ENCODE results near the gene MPP3. TPM values are rescaled to one million over a fixed set of nuclear protein-coding genes. Genes with fewer than 3 reads are reported as not detected.
A peak's percentile ranks its signal among the peaks of the same experiment; 100 is the strongest.

Gene MPP3
- polyA plus RNA-seq, 3 donors = 1.5 TPM; not detected in 2

GRCh38 chr17:43841282-43841681 is 8.3 kb upstream of the MPP3 start:
- Mint-ChIP-seq H3K27me3 (ENCODE audit: low read depth in 3 of 3) (peaks cover 5 to 22% (median 9%) of the 10 kb centered on the region in 3 donors), H3K36me3 (no peaks in the 10 kb centered on the region)
- intact Hi-C loops (cut with micrococcal nuclease) = no loop called here

GRCh38 chr17:43840814-43841213 is 7.9 kb upstream of the MPP3 start:
- Histone ChIP-seq H3K36me3 (replicated peaks in 1 of 2; ENCODE audit: control insufficient read depth in 1 of 2, insufficient read depth in 2 of 2, low read length in 2 of 2) (no peaks in the 10 kb centered on the region), H3K9ac (ENCODE audit: insufficient read depth, low read length, poor library complexity, severe bottlenecking) (no peak overlapping the region), H3K27me3 (ENCODE audit: control insufficient read depth in 2 of 2, insufficient read depth in 2 of 2, low read length in 2 of 2) (no peaks in the 10 kb centered on the region), H3K4me1 (ENCODE audit: control insufficient read depth in 1 of 2, insufficient read depth in 2 of 2, low read length in 2 of 2) (no peaks in the 10 kb centered on the region), H4K20me1 (ENCODE audit: insufficient read depth, low read length) (no peaks in the 10 kb centered on the region), H3K9me3 (replicated peaks in 1 of 2; ENCODE audit: control insufficient read depth in 1 of 2, insufficient read depth in 1 of 2, low read length in 2 of 2) (no peaks in the 10 kb centered on the region), H3K27ac (ENCODE audit: low read depth in 1 of 2, low read length in 2 of 2) (no peak overlapping the region), H3K4me2 (replicated peaks; ENCODE audit: extremely low read depth, low read length, poor library complexity, severe bottlenecking) (no peak overlapping the region), H2AFZ (ENCODE audit: insufficient read depth, low read depth, low read length, poor library complexity, severe bottlenecking) (no peak overlapping the region), H3K4me3 (replicated peaks in 1 of 3; ENCODE audit: low read depth in 2 of 3, low read length in 3 of 3) (no peak overlapping the region), H3K79me2 (ENCODE audit: insufficient read depth, low read length) (no peaks in the 10 kb centered on the region)
- H3K27me3 Mint-ChIP-seq (ENCODE audit: low read depth in 3 of 3) = peaks cover 5 to 22% (median 9%) of the 10 kb centered on the region in 3 donors
- peaks cover 0 to 1% (median 0%) of the 10 kb centered on the region in 7 donors for H3K9me3 Mint-ChIP-seq
- no peak overlapping the region for H3K4me3 Mint-ChIP-seq
- no peak overlapping the region for H3K27ac Mint-ChIP-seq
- TF ChIP-seq CTCF (IDR thresholded peaks at IDR 0.05) = peak; percentile 10
- WGBS (ENCODE audit: insufficient coverage) = 46% methylated on average over 1 of the region's 4 CpGs
- no peak for DNase-seq
- intact Hi-C loops (cut with micrococcal nuclease) = no loop called here
- peaks cover 5% of the 10 kb centered on the region for H3K4me1 Mint-ChIP-seq
- no peaks in the 10 kb centered on the region for H3K36me3 Mint-ChIP-seq

More at GRCh38 chr17:43841282-43841681, 8.3 kb upstream of the MPP3 start:
- H3K9ac ChIP-seq (ENCODE audit: insufficient read depth, low read length, poor library complexity, severe bottlenecking) = no peak overlapping the region
- H3K27ac ChIP-seq (ENCODE audit: low read depth in 1 of 2, low read length in 2 of 2) = no peak overlapping the region
- H4K20me1 ChIP-seq (ENCODE audit: insufficient read depth, low read length) = no peaks in the 10 kb centered on the region
- no peaks in the 10 kb centered on the region for H3K27me3 ChIP-seq (ENCODE audit: control insufficient read depth in 2 of 2, insufficient read depth in 2 of 2, low read length in 2 of 2)
- H3K4me3 ChIP-seq (replicated peaks in 1 of 3; ENCODE audit: low read depth in 2 of 3, low read length in 3 of 3) = no peak overlapping the region
- H3K9me3 ChIP-seq (replicated peaks in 1 of 2; ENCODE audit: control insufficient read depth in 1 of 2, insufficient read depth in 1 of 2, low read length in 2 of 2) = no peaks in the 10 kb centered on the region
- WGBS (ENCODE audit: insufficient coverage) = 90% methylated on average over 2 of the region's 4 CpGs
- H3K4me1 Mint-ChIP-seq = peaks cover 8% of the 10 kb centered on the region
- no peak overlapping the region for H3K4me3 Mint-ChIP-seq
- no peak overlapping the region for H3K4me2 ChIP-seq (replicated peaks; ENCODE audit: extremely low read depth, low read length, poor library complexity, severe bottlenecking)
- H3K27ac Mint-ChIP-seq = no peak overlapping the region
- no peak for DNase-seq
- peaks cover 0 to 3% of the 10 kb centered on the region in 2 donors for H3K4me1 ChIP-seq (ENCODE audit: control insufficient read depth in 1 of 2, insufficient read depth in 2 of 2, low read length in 2 of 2)
- TF ChIP-seq CTCF (IDR thresholded peaks at IDR 0.05) = no peak
- H3K9me3 Mint-ChIP-seq = peaks cover 0 to 1% (median 0%) of the 10 kb centered on the region in 7 donors
- H2AFZ ChIP-seq (ENCODE audit: insufficient read depth, low read depth, low read length, poor library complexity, severe bottlenecking) = no peak overlapping the region
- no peaks in the 10 kb centered on the region for H3K36me3 ChIP-seq (replicated peaks in 1 of 2; ENCODE audit: control insufficient read depth in 1 of 2, insufficient read depth in 2 of 2, low read length in 2 of 2)
- H3K79me2 ChIP-seq (ENCODE audit: insufficient read depth, low read length) = no peaks in the 10 kb centered on the region

All from CD14-positive monocyte (primary cell).